Glutamatergic neuron (in vitro differentiated cells): ENCODE data around the gene MYO5C. TPM values are rescaled to one million over a fixed set of nuclear protein-coding genes. Genes with fewer than 3 reads are reported as not detected.

Experiments
- DNase-seq: peaks from one replicate; pipeline ENCODE4 v3.0.0; 2022
- H3K27ac Mint-ChIP-seq: one replicate; pipeline ENCODE4 v1.8.0; 2020; ENCODE audit warnings: mild to moderate bottlenecking, mixed read lengths, inconsistent platforms; ENCODE audit not compliant: unreplicated experiment
- H3K27me3 Mint-ChIP-seq: one replicate; pipeline ENCODE4 v1.8.0; 2020; ENCODE audit warnings: mild to moderate bottlenecking, moderate library complexity, mixed read lengths, inconsistent platforms; ENCODE audit not compliant: unreplicated experiment
- H3K36me3 Mint-ChIP-seq: one replicate; pipeline ENCODE4 v1.8.0; 2020; ENCODE audit warnings: mild to moderate bottlenecking, mixed read lengths, inconsistent platforms; ENCODE audit not compliant: unreplicated experiment
- H3K4me1 Mint-ChIP-seq: one replicate; pipeline ENCODE4 v1.8.0; 2020; ENCODE audit warnings: mild to moderate bottlenecking, low read depth, mixed read lengths, inconsistent platforms; ENCODE audit not compliant: unreplicated experiment
- H3K4me3 Mint-ChIP-seq: one replicate; pipeline ENCODE4 v1.8.0; 2020; ENCODE audit warnings: mild to moderate bottlenecking, mixed read lengths, inconsistent platforms; ENCODE audit not compliant: unreplicated experiment
- H3K9me3 Mint-ChIP-seq: one replicate; pipeline ENCODE4 v1.8.0; 2020; ENCODE audit warnings: mild to moderate bottlenecking, moderate library complexity, mixed read lengths, inconsistent platforms; ENCODE audit not compliant: unreplicated experiment
- CTCF ChIP-seq: fragments of 200-600 bp; sonication (generic); IDR thresholded peaks from one replicate; pipeline ENCODE4 v1.5.0; 2021; ENCODE audit not compliant: partially characterized antibody, unreplicated experiment
- microRNA-seq: library from miRNA; unstranded; fragments of <30 nt; microRNA quantifications from one replicate; pipeline ENCODE4, GENCODE V29; 2020; ENCODE audit not compliant: unreplicated experiment
- total RNA-seq: library from RNA; stranded (reverse); fragmentation: NEBNext Ultra II Directional; extraction: Animal tissue kit (Norgen Biotek cat#: 25700); gene quantifications from one replicate; pipeline ENCODE4 v1.2.1, GENCODE V29; 2021; ENCODE audit not compliant: unreplicated experiment

MYO5C gene
- total RNA-seq, 1 donor from 2014 or later: 0.66 TPM

GRCh38 chr15:52143873-52144272 lies 151.7 kb downstream of the MYO5C start:
- no peak for DNase-seq
- H3K4me1 Mint-ChIP-seq: peaks cover 11% of the 10 kb centered on the region
- no peak for TF ChIP-seq CTCF
- H3K36me3 Mint-ChIP-seq: no peaks in the 10 kb centered on the region
- no peaks in the 10 kb centered on the region for H3K27me3 Mint-ChIP-seq
- H3K27ac Mint-ChIP-seq: no peak overlapping the region
- no peaks in the 10 kb centered on the region for H3K9me3 Mint-ChIP-seq
- H3K4me3 Mint-ChIP-seq: no peak overlapping the region

Small RNAs within 50 kb of the gene (microRNA-seq; reads per million reads assigned to microRNA genes)
- 4.0 reads per million, percentile 27 among the genes with 10 or more reads in this experiment for gene MIR1266

Other genes starting within 250 kb of the MYO5C start
- gene BCL2L10, start 183.0 kb downstream of the MYO5C start, total RNA-seq: not detected
- gene GNB5, start 104.4 kb downstream of the MYO5C start, total RNA-seq: 28.4 TPM
- 61.0 TPM for gene MYO5A, start 233.1 kb upstream of the MYO5C start, total RNA-seq